SW 1271 (cell line): ENCODE results near the gene CIAO3.
"Not testable (repeated sequence)": the region's sequence is repeated elsewhere in the genome, so short reads cannot be mapped to it uniquely, and the experiment has no call there.

Experiments
- DNase-seq, 2 experiments: peaks; one replicate each; lab custom pipeline; 2025; lab: John Stamatoyannopoulos, UW

CIAO3 gene

GRCh38 chr16:692356-693108 is 48.3 kb downstream of the CIAO3 start:
- no peak for DNase-seq

DNA sequence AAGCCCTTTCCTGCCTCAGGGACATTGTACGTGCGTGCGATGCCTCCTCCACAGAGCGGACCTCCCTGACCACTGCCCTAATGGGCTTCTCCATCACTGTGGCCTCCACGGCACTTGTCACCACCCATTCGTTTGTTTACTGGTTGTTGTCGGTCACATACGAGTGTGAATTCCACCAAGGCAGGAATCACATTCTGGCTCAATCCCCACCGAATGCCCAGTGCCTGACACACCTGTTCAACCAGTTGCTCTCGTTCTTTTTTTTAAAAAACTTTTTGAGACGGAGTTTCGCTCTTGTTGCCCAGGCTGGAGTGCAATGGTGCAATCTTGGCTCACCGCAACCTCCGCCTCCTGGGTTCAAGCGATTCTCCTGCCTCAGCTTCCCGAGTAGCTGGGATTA is 49.6 kb downstream of the CIAO3 start:
- DNase-seq, result not testable (repeated sequence)

- DNase-seq, result no peak
Measured at GRCh38 chr16:689175-689897, 51.5 kb downstream of the CIAO3 start.

- no peak for DNase-seq
Measured at GRCh38 chr16:687499-687898, 53.3 kb downstream of the CIAO3 start.

- DNase-seq, result no peak
Measured at GRCh38 chr16:686459-687260, 54.1 kb downstream of the CIAO3 start.

DNA sequence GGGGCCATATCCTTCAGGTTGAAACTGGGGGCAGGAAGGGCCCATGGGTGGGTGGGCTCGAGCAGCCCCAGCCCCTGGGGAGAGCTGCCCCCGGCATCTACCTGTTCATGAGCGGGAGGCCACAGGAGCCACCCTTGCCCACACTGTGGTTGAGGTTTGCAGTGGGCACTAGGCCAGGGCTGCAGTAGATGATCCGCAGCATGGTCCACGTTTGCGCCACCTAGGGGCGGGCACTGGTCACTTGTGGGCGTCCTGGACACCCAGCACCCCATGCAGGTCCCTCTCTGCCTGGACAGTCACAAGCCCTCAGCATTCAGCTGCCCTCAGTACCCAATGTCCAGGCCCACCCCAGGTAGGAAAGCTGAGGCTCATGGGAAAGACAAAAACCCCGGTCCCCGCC is 54.8 kb downstream of the CIAO3 start:
- DNase-seq, result peak in 1 of 2 experiments; percentile 20

GRCh38 chr16:684961-685696 is 55.7 kb downstream of the CIAO3 start:
- DNase-seq, result no peak

- DNase-seq, result peak; percentile 70 to 80
Measured at GRCh38 chr16:684071-684794, 56.6 kb downstream of the CIAO3 start, which contains the start of gene JMJD8. JMJD8 (minus strand) TSS chr16:684334; CDS start chr16:684319, 15 bp downstream.

DNA sequence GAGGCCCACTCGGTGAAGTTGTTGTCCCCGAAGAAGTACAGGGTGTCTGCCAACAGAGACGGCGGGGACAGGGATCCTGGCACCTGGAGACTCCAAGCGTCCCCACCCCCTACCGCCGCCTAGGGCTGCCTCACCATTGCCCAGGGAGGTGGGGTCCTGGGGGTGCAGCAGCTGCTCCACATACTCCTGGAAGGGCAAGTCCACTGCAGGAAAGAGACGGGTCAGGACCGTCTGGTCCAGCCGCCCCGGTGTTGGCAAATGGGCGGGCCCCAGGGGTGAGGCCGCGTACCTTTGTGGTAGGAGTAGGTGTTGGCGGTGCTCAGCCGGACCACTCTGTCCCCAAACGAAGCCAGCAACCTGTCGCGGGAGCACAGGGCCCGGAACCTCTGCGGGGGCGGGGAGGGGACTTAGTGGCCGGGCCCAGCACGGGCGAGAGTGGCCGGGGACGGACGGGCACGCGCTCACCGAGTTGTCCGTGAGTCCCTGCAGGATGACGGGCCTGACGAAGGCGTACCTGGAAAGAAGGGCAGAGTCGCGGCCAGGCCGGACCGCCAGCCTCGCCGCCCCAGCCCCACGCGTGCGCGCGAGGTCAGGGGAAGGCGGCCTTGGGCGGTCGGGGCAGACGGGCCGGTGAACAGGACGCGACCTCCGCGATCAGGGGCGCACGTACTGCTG is 57.3 kb downstream of the CIAO3 start:
- no peak for DNase-seq

DNA sequence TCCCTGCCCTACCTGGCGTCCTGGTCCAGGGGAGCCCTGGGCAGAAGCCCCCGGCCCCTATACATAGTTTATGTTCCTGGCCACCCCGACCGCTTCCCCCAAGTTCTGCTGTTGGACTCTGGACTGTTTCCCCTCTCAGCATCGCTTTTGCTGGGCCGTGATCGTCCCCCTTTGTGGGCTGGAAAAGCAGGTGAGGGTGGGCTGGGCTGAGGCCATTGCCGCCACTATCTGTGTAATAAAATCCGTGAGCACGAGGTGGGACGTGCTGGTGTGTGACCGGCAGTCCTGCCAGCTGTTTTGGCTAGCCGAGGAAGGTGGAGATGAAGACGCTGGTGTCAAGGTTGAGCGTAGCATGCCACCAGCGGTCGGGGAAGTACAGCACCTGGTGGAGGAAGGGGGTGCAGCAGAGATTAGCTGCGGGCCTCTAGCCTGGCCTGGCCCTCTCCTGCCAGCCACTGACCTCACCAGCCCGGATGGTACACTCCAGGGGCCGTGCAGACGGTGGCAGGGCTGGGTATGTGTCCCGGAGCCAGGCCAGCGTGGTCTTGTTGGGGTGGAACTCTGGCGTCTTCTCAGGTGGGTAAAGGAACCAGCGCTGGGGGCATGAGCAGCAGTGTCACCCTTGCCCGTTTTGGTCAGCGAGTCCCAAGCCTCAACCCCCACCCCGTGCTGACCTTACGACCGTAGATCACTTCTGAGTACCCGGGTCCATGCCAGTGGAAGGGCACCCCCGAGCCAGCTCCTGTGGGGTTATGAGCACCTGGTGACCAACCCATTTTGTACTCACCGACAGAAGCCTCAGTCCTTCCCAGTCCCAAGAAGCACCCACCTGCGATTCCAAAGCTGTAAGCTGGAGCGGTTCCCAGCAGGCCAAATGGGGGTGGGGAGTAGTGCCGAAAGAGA is 58.1 kb downstream of the CIAO3 start:
- DNase-seq, result no peak

- peak in 1 of 2 experiments; percentile 5 for DNase-seq
Measured at GRCh38 chr16:681746-682427, 58.9 kb downstream of the CIAO3 start.

DNA sequence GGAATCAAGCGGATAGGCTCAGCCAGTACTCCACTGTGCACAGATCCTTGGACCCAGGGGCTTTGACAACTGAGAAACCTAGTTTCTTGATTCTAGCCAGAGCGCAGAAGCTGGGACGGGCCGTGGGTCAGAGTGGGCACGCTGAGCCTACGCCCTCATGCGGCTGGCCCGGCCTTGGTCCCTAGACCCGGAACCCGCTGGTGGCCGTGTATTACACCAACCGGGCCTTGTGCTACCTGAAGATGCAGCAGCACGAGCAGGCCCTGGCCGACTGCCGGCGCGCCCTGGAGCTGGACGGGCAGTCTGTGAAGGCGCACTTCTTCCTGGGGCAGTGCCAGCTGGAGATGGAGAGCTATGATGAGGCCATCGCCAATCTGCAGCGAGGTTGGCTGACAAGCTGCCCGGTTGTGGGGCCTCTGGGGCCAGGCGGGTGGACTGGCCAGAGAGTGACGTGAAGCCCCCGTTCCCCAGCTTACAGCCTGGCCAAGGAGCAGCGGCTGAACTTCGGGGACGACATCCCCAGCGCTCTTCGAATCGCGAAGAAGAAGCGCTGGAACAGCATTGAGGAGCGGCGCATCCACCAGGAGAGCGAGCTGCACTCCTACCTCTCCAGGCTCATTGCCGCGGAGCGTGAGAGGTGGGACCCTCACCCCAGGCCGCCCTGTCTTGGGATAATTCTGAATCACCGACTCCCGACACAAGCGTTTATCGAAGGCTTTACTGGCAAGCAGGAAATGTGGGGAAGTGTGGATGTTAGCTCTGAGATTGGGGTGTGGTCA is 59.6 kb downstream of the CIAO3 start:
- DNase-seq, result peak in 1 of 2 experiments; percentile 18

- DNase-seq, result no peak
Measured at GRCh38 chr16:680625-680945, 60.2 kb downstream of the CIAO3 start.

DNA sequence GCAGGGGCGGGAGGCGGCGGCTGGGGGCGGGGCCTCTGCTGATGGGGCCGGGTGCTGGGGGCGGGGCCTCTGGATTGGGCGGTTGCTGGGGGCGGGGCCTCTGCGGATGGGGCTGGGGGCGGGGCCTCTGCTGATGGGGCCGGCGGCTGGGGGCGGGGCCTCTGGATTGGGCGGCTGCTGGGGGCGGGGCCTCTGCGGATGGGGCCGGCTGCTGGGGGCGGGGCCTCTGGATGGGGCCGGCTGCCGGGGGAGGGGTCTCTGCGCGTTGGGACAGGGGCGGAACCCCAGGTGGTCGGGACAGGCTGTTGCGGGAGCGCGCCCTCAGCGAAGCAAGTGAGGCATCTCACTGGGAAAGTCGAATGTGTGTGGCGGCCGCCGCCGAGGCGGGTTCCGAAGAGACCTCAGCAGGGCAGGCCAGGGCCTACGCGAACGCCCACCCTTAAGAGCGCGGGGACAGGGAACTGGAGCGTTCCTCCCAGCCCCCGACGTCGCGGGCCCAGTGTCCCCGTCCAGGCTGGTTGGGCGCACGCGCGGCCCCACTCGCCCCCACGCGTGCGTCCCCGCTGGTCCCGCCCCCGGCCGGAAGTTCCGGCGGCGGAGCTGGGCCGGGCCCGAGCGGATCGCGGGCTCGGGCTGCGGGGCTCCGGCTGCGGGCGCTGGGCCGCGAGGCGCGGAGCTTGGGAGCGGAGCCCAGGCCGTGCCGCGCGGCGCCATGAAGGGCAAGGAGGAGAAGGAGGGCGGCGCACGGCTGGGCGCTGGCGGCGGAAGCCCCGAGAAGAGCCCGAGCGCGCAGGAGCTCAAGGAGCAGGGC is 60.8 kb downstream of the CIAO3 start, which contains the start of gene STUB1:
TSS of gene STUB1 (plus strand) at position 597 of the 811 bp plus-strand sequence. CDS start at position 713, 116 bp downstream.
- DNase-seq, result peak in 1 of 2 experiments; percentile 77
